Measurements from ENCODE around the gene UGP2. TPM values are rescaled to one million over a fixed set of nuclear protein-coding genes. Genes with fewer than 3 reads are reported as not detected.

UGP2 gene
- total RNA-seq, 1 experiment from 2014 or later: 883 TPM

DNA sequence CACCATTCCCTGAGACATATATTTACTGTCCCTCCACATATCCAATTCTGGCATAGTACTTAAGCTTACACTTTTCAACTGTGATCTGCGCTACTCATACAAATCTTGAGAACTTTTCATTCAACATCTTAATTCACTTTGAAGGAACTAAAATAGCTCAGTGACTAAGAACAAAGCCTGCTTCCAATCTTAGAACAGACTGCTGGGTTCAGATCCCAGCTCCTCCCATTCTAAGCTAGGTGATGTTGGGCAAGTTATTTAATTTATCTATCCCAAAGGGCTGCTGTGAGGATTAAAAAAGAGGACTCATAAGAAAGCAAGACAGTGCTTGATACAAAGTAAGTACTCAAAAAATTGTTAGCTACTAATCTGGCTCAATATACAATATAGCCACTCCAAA lies 57.9 kb downstream of the UGP2 start:
- Mint-ChIP-seq H3K4me3 (no peak overlapping the region), H3K27ac (no peak overlapping the region), H3K4me1 (peaks cover 2 to 4% of the 10 kb centered on the region in 2 experiments; a peak in 2 of 4 replicates), H3K36me3 (ENCODE audit: insufficient read depth in 1 of 3, low read depth in 3 of 3) (peaks cover 21 to 36% (median 35%) of the 10 kb centered on the region in 3 experiments), H3K27me3 (ENCODE audit: low read depth) (no peaks in the 10 kb centered on the region), H3K9me3 (peaks cover 14 to 19% of the 10 kb centered on the region in 2 experiments)
- H3K79me2 ChIP-seq (ENCODE audit: insufficient read depth, low read length): no peaks in the 10 kb centered on the region
- H4K8ac ChIP-seq (replicated peaks; ENCODE audit: insufficient read length, low read depth, low read length): no peak overlapping the region
- no peak overlapping the region for H4K5ac ChIP-seq (ENCODE audit: insufficient read length, low read depth, low read length)
- no peak overlapping the region for H3K56ac ChIP-seq (ENCODE audit: insufficient read length, low read depth, low read length)
- H2BK120ac ChIP-seq (ENCODE audit: low read depth, low read length, poor library complexity, severe bottlenecking): no peak overlapping the region
- H3K9ac ChIP-seq (ENCODE audit: extremely low read depth, insufficient read length, low read length): no peak overlapping the region
- H3K4me2 ChIP-seq (ENCODE audit: insufficient read depth, insufficient read length, low read length): no peak overlapping the region
- no CpG with 5 or more reads among the region's 1 CpG for WGBS (ENCODE audit: extremely low coverage, insufficient read length, low lambda C conversion rate)
- no peak overlapping the region for H3T11ph ChIP-seq (ENCODE audit: low read length)
- H2BK12ac ChIP-seq (ENCODE audit: insufficient read length, low read depth, low read length): no peak overlapping the region
- no peak overlapping the region for H3K18ac ChIP-seq (ENCODE audit: insufficient read length, low read depth, low read length)
- no peak overlapping the region for H3K4ac ChIP-seq (ENCODE audit: low read depth, low read length)
- H3K79me1 ChIP-seq (ENCODE audit: insufficient read depth, low read depth, low read length, poor library complexity, severe bottlenecking): no peaks in the 10 kb centered on the region
- no peak overlapping the region for H2AK5ac ChIP-seq (ENCODE audit: insufficient read length, low read length)
- H4K91ac ChIP-seq (ENCODE audit: insufficient read length, low read depth, low read length): no peak overlapping the region
- DNase-seq: no peak
- H3K27me3 ChIP-seq (ENCODE audit: insufficient read depth, low read length): no peaks in the 10 kb centered on the region
- H4K20me1 ChIP-seq (ENCODE audit: control insufficient read depth, insufficient read depth, insufficient read length): no peaks in the 10 kb centered on the region
- no peak overlapping the region for H2BK15ac ChIP-seq (ENCODE audit: low read depth, low read length)
- H3K4me1 ChIP-seq (ENCODE audit: insufficient read depth, low read length): no peaks in the 10 kb centered on the region
- no peak overlapping the region for H3K23ac ChIP-seq (ENCODE audit: insufficient read length, low read depth, low read length)
- H2AFZ ChIP-seq (ENCODE audit: low read length): no peak overlapping the region
- TF ChIP-seq, protein P1, sequence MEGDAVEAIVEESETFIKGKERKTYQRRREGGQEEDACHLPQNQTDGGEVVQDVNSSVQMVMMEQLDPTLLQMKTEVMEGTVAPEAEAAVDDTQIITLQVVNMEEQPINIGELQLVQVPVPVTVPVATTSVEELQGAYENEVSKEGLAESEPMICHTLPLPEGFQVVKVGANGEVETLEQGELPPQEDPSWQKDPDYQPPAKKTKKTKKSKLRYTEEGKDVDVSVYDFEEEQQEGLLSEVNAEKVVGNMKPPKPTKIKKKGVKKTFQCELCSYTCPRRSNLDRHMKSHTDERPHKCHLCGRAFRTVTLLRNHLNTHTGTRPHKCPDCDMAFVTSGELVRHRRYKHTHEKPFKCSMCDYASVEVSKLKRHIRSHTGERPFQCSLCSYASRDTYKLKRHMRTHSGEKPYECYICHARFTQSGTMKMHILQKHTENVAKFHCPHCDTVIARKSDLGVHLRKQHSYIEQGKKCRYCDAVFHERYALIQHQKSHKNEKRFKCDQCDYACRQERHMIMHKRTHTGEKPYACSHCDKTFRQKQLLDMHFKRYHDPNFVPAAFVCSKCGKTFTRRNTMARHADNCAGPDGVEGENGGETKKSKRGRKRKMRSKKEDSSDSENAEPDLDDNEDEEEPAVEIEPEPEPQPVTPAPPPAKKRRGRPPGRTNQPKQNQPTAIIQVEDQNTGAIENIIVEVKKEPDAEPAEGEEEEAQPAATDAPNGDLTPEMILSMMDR (conservative IDR thresholded peaks at IDR 0.05): no peak
- no peak overlapping the region for H2BK5ac ChIP-seq (ENCODE audit: insufficient read length, low read length)
- no peaks in the 10 kb centered on the region for H3K9me3 ChIP-seq (ENCODE audit: control insufficient read depth, low read depth, low read length)
- no peak overlapping the region for H3K27ac ChIP-seq (ENCODE audit: insufficient read length, low read depth, low read length)
- no peak overlapping the region for H2BK20ac ChIP-seq (ENCODE audit: low read depth, low read length, poor library complexity, severe bottlenecking)
- H3K14ac ChIP-seq (ENCODE audit: insufficient read depth, low read length): no peak overlapping the region
- no peaks in the 10 kb centered on the region for H3K23me2 ChIP-seq (ENCODE audit: insufficient read length, low read depth, low read length, poor library complexity, severe bottlenecking)

All from H9 (cell line).